Erythroblast (primary cell): Measurements from ENCODE around the gene THAP3.

Experiments
- GATA1 ChIP-seq: IDR thresholded peaks from 2 replicates; pipeline ENCODE4 v1.6.1; 2011; ENCODE audit warnings: low read depth, mild to moderate bottlenecking, control low read depth, low read length, moderate library complexity
- POLR2A ChIP-seq: IDR thresholded peaks from 2 replicates; pipeline ENCODE4 v1.6.1; 2011; ENCODE audit warnings: mild to moderate bottlenecking, low read length

- TF ChIP-seq POLR2A (no peak), GATA1 (no peak)
Observed at GRCh38 chr1:6634371-6635052, 9.8 kb downstream of the THAP3 start.
